Keratinocyte (primary cell): ENCODE results near the gene PLEKHG2. TPM values are rescaled to one million over a fixed set of nuclear protein-coding genes. Genes with fewer than 3 reads are reported as not detected.

Experiments used
- DNase-seq: peaks from one replicate; pipeline ENCODE4 v3.0.0-alpha.2; 2011; ENCODE audit warnings: low read depth, missing footprints, low spot score
- FAIRE-seq: peaks from 2 replicates; lab custom pipeline; 2011; peaks lifted over from hg19 to GRCh38; lab: Jason Lieb, UNC
- H2AFZ ChIP-seq: 2 replicates; pipeline ENCODE4 v1.6.0; 2012; ENCODE audit warnings: low read length, control low read depth, inconsistent platforms; ENCODE audit not compliant: control insufficient read depth
- H3K27ac ChIP-seq: 2 replicates; pipeline ENCODE4 v1.5.1; 2011; ENCODE audit warnings: low read length; ENCODE audit not compliant: control insufficient read depth, insufficient read depth
- H3K27me3 ChIP-seq: 3 replicates; pipeline ENCODE4 v1.6.0; 2011; ENCODE audit warnings: low read length; ENCODE audit not compliant: control insufficient read depth, insufficient read depth; ENCODE audit errors: extremely low read depth
- H3K36me3 ChIP-seq, 2 experiments: 2 replicates in 1 of 2; 3 replicates in 1 of 2; pipeline ENCODE4 v1.5.1; 2011; ENCODE audit warnings: low read length in 2 of 2, mild to moderate bottlenecking in 1 of 2; ENCODE audit not compliant: control insufficient read depth in 2 of 2, insufficient read depth in 2 of 2; ENCODE audit errors: extremely low read depth in 1 of 2
- H3K4me1 ChIP-seq: 3 replicates; pipeline ENCODE4 v1.5.1; 2011; ENCODE audit warnings: low read length; ENCODE audit not compliant: control insufficient read depth, insufficient read depth; ENCODE audit errors: extremely low read depth
- H3K4me2 ChIP-seq: 3 replicates; pipeline ENCODE4 v1.6.0; 2011; ENCODE audit warnings: low read depth, low read length; ENCODE audit not compliant: control insufficient read depth, insufficient read depth; ENCODE audit errors: extremely low read depth
- H3K4me3 ChIP-seq, 3 experiments: fragments of 200-600 bp in 1 of 3; sonication (generic) in 1 of 3; 2 replicates in 2 of 3; 3 replicates in 1 of 3; pipeline ENCODE4 v1.5.1; 2011 to 2016; ENCODE audit warnings: low read length in 3 of 3, mild to moderate bottlenecking in 3 of 3, control low read depth in 2 of 3, inconsistent platforms in 1 of 3, low read depth in 1 of 3, mixed read lengths in 1 of 3, mixed run types in 1 of 3, moderate library complexity in 1 of 3; ENCODE audit not compliant: control insufficient read depth in 2 of 3, insufficient read depth in 2 of 3; ENCODE audit errors: extremely low read depth in 1 of 3
- H3K79me2 ChIP-seq: 2 replicates; pipeline ENCODE4 v1.6.0; 2012; ENCODE audit warnings: low read length; ENCODE audit not compliant: control insufficient read depth, insufficient read depth
- H3K9ac ChIP-seq: 3 replicates; pipeline ENCODE4 v1.6.0; 2011; ENCODE audit warnings: low read length; ENCODE audit not compliant: control insufficient read depth, insufficient read depth; ENCODE audit errors: extremely low read depth
- H3K9me1 ChIP-seq: 3 replicates; pipeline ENCODE4 v1.6.0; 2011; ENCODE audit warnings: low read length; ENCODE audit not compliant: control insufficient read depth, insufficient read depth; ENCODE audit errors: extremely low read depth
- H3K9me3 ChIP-seq: 2 replicates; pipeline ENCODE4 v1.5.1; 2012; ENCODE audit warnings: low read depth, low read length; ENCODE audit not compliant: control insufficient read depth
- H4K20me1 ChIP-seq: 3 replicates; pipeline ENCODE4 v1.6.0; 2011; ENCODE audit warnings: low read length; ENCODE audit not compliant: control insufficient read depth, insufficient read depth; ENCODE audit errors: extremely low read depth
- CTCF ChIP-seq, 3 experiments: IDR thresholded peaks in 1 of 3; conservative IDR thresholded peaks in 1 of 3; optimal IDR thresholded peaks in 1 of 3; 2 replicates in 2 of 3; 3 replicates in 1 of 3; pipeline versions ENCODE3 to v1.5.1; 2011; ENCODE audit warnings: low read length in 3 of 3, mild to moderate bottlenecking in 3 of 3, moderate library complexity in 2 of 3, control low read depth in 1 of 3, inconsistent platforms in 1 of 3; ENCODE audit not compliant: insufficient read depth in 2 of 3; ENCODE audit errors: extremely low read depth in 1 of 3
- EZH2 ChIP-seq: IDR thresholded peaks from one replicate; pipeline ENCODE4 v1.6.1; 2012; ENCODE audit warnings: inconsistent platforms, mild to moderate bottlenecking, low read length, moderate library complexity
- dilution Hi-C: fragments of 300-500 bp; cut with MboI; formaldehyde crosslinking; loops from one replicate; pipeline ENCODE4 v1.7.0; 2020; ENCODE audit warnings: low sequenced_read_pairs; ENCODE audit not compliant: extremely low pct_ligation_motif_present
- polyA plus RNA-seq, 5 experiments: library from polyadenylated mRNA; depleted of rRNA in 3 of 5; stranded (reverse) in 3 of 5; stranded (forward) in 1 of 5; unstranded in 1 of 5; fragments of >200 nt; gene quantifications; 1 replicate in 1 of 5; 2 replicates in 3 of 5; 3 replicates in 1 of 5; pipeline versions ENCODE4 v1.2.1 to v1.2.3, GENCODE V29; 2011 to 2012; ENCODE audit warnings: missing spikeins in 2 of 5, low read depth in 1 of 5, low replicate concordance in 1 of 5

Gene PLEKHG2
- polyA plus RNA-seq, 1 donor (not counting 4 experiments of a cell fraction or from before 2014, with no cell fraction given) = 5.2 TPM

GRCh38 chr19:39403331-39404312 lies 8.8 kb upstream of the PLEKHG2 start:
- Histone ChIP-seq H3K27ac (peak overlapping the region; percentile 98), H3K4me1 (peaks cover 38% of the 10 kb centered on the region), H3K36me3 (peaks cover 6 to 13% of the 10 kb centered on the region in 2 experiments), H3K27me3 (no peaks in the 10 kb centered on the region), H3K9me1 (no peaks in the 10 kb centered on the region), H3K4me3 (peak overlapping the region; percentile 35 to 63 (median 63)), H3K9ac (peak overlapping the region; percentile 92), H3K79me2 (peaks cover 20% of the 10 kb centered on the region), H3K4me2 (peak overlapping the region; percentile 86), H3K9me3 (no peaks in the 10 kb centered on the region), H2AFZ (no peak overlapping the region), H4K20me1 (peaks cover 4% of the 10 kb centered on the region)
- FAIRE-seq = no peak
- TF ChIP-seq EZH2 = no peak
- no peak for TF ChIP-seq CTCF (optimal IDR thresholded peaks at IDR 0.05 in 1 of 3, IDR thresholded peaks at IDR 0.05 in 1 of 3, conservative IDR thresholded peaks at IDR 0.05 in 1 of 3; ENCODE audit: extremely low read depth in 1 of 3, insufficient read depth in 2 of 3, low read length in 3 of 3)
- no peak for DNase-seq
- dilution Hi-C loops = no loop called here

GRCh38 chr19:39405261-39405957 lies 7.1 kb upstream of the PLEKHG2 start:
- Histone ChIP-seq H3K4me3 (no peak overlapping the region), H3K9me1 (no peaks in the 10 kb centered on the region), H3K9me3 (no peaks in the 10 kb centered on the region), H2AFZ (no peak overlapping the region), H3K9ac (peak overlapping the region; percentile 93), H3K4me2 (no peak overlapping the region), H3K4me1 (peaks cover 36% of the 10 kb centered on the region), H3K36me3 (peaks cover 6 to 14% of the 10 kb centered on the region in 2 experiments), H3K27ac (peak overlapping the region; percentile 83), H4K20me1 (peaks cover 4% of the 10 kb centered on the region), H3K27me3 (no peaks in the 10 kb centered on the region), H3K79me2 (peaks cover 23% of the 10 kb centered on the region)
- TF ChIP-seq EZH2 = no peak
- no peak for TF ChIP-seq CTCF (optimal IDR thresholded peaks at IDR 0.05 in 1 of 3, IDR thresholded peaks at IDR 0.05 in 1 of 3, conservative IDR thresholded peaks at IDR 0.05 in 1 of 3; ENCODE audit: extremely low read depth in 1 of 3, insufficient read depth in 2 of 3, low read length in 3 of 3)
- dilution Hi-C loops = no loop called here
- DNase-seq (no peak), FAIRE-seq (no peak)
